ENCODE measurements around the gene SLC26A1. TPM values are rescaled to one million over a fixed set of nuclear protein-coding genes. Genes with fewer than 3 reads are reported as not detected.

The SLC26A1 gene
- total RNA-seq, 2 experiments from 2014 or later, result 0.30 TPM; not detected in 1

- Histone ChIP-seq H3K4me3 (ENCODE audit: low read depth, low read length, poor library complexity, severe bottlenecking) (no peak overlapping the region), H3K27ac (ENCODE audit: low read depth, low read length, poor library complexity, severe bottlenecking) (no peak overlapping the region), H3K4me2 (ENCODE audit: low read length) (no peak overlapping the region), H3K9me3 (ENCODE audit: low read length) (no peaks in the 10 kb centered on the region), H3K79me2 (ENCODE audit: insufficient read depth, low read depth, low read length) (no peaks in the 10 kb centered on the region), H4K20me1 (ENCODE audit: insufficient read depth, low read length) (no peaks in the 10 kb centered on the region), H3K4me1 (ENCODE audit: insufficient read depth, low read length, poor library complexity, severe bottlenecking) (no peaks in the 10 kb centered on the region), H3K9me2 (ENCODE audit: insufficient read depth, low read length) (no peaks in the 10 kb centered on the region), H2AFZ (ENCODE audit: low read length) (no peak overlapping the region), H3K36me3 (ENCODE audit: insufficient read depth, low read length) (no peaks in the 10 kb centered on the region)
- no TSS peak for BruUV-seq (replicated peaks)
- TF ChIP-seq EZH2phosphoT487 (IDR thresholded peaks at IDR 0.05; ENCODE audit: borderline replicate concordance, low read depth, low read length) (no peak), CTCF (conservative IDR thresholded peaks at IDR 0.05; ENCODE audit: low read length) (no peak)
- ChIA-PET CTCF (ENCODE audit: unreplicated experiment) (no interaction called here), POLR2A (no interaction called here)
- intact Hi-C loops (cut with micrococcal nuclease; ENCODE audit: unreplicated experiment), result no loop called here
- no peak for DNase-seq (ENCODE audit: low spot score)
Measured at GRCh38 chr4:1003271-1004070, 10.3 kb upstream of the SLC26A1 start.

GRCh38 chr4:1002631-1003251 lies 9.5 kb upstream of the SLC26A1 start:
- intact Hi-C loops (cut with micrococcal nuclease; ENCODE audit: unreplicated experiment), result no loop called here
- no peaks in the 10 kb centered on the region for H3K4me1 ChIP-seq (ENCODE audit: insufficient read depth, low read length, poor library complexity, severe bottlenecking)
- no peaks in the 10 kb centered on the region for H4K20me1 ChIP-seq (ENCODE audit: insufficient read depth, low read length)
- H3K9me3 ChIP-seq (ENCODE audit: low read length), result no peaks in the 10 kb centered on the region
- ChIA-PET CTCF (ENCODE audit: unreplicated experiment) (no interaction called here), POLR2A (no interaction called here)
- no peak for DNase-seq (ENCODE audit: low spot score)
- H3K36me3 ChIP-seq (ENCODE audit: insufficient read depth, low read length), result no peaks in the 10 kb centered on the region
- H3K4me2 ChIP-seq (ENCODE audit: low read length), result no peak overlapping the region
- no TSS peak for BruUV-seq (replicated peaks)
- no peak overlapping the region for H3K4me3 ChIP-seq (ENCODE audit: low read depth, low read length, poor library complexity, severe bottlenecking)
- H3K9me2 ChIP-seq (ENCODE audit: insufficient read depth, low read length), result no peaks in the 10 kb centered on the region
- no peak overlapping the region for H2AFZ ChIP-seq (ENCODE audit: low read length)
- no peak overlapping the region for H3K27ac ChIP-seq (ENCODE audit: low read depth, low read length, poor library complexity, severe bottlenecking)
- TF ChIP-seq EZH2phosphoT487 (IDR thresholded peaks at IDR 0.05; ENCODE audit: borderline replicate concordance, low read depth, low read length), result no peak
- no peak for TF ChIP-seq CTCF (conservative IDR thresholded peaks at IDR 0.05; ENCODE audit: low read length)
- H3K79me2 ChIP-seq (ENCODE audit: insufficient read depth, low read depth, low read length), result no peaks in the 10 kb centered on the region

- Histone ChIP-seq H3K9me2 (ENCODE audit: insufficient read depth, low read length) (no peaks in the 10 kb centered on the region), H3K4me3 (ENCODE audit: low read depth, low read length, poor library complexity, severe bottlenecking) (no peak overlapping the region), H3K36me3 (ENCODE audit: insufficient read depth, low read length) (no peaks in the 10 kb centered on the region), H3K9me3 (ENCODE audit: low read length) (no peaks in the 10 kb centered on the region), H3K79me2 (ENCODE audit: insufficient read depth, low read depth, low read length) (no peaks in the 10 kb centered on the region), H3K27ac (ENCODE audit: low read depth, low read length, poor library complexity, severe bottlenecking) (no peak overlapping the region), H3K4me2 (ENCODE audit: low read length) (no peak overlapping the region), H4K20me1 (ENCODE audit: insufficient read depth, low read length) (no peaks in the 10 kb centered on the region), H3K4me1 (ENCODE audit: insufficient read depth, low read length, poor library complexity, severe bottlenecking) (no peaks in the 10 kb centered on the region), H2AFZ (ENCODE audit: low read length) (no peak overlapping the region)
- BruUV-seq (replicated peaks), result no TSS peak
- intact Hi-C loops (cut with micrococcal nuclease; ENCODE audit: unreplicated experiment), result no loop called here
- TF ChIP-seq CTCF (conservative IDR thresholded peaks at IDR 0.05; ENCODE audit: low read length), result no peak
- TF ChIP-seq EZH2phosphoT487 (IDR thresholded peaks at IDR 0.05; ENCODE audit: borderline replicate concordance, low read depth, low read length), result no peak
- DNase-seq (ENCODE audit: low spot score), result no peak
- ChIA-PET POLR2A (no interaction called here), CTCF (ENCODE audit: unreplicated experiment) (no interaction called here)
Measured at GRCh38 chr4:1002131-1002630, 9.0 kb upstream of the SLC26A1 start.

All from OCI-LY7 (cell line).